Neural cell (in vitro differentiated cells): Measurements from ENCODE around the gene TFDP1. TPM values are rescaled to one million over a fixed set of nuclear protein-coding genes. Genes with fewer than 3 reads are reported as not detected.

ENCODE experiments used
- H2AFZ ChIP-seq: fragments of 200-600, 300-800 bp; sonication (generic), shearing (Covaris generic); 2 replicates; pipeline ENCODE4 v1.6.0; 2014; ENCODE audit warnings: low read depth, mild to moderate bottlenecking, antibody characterized with exemption, low read length, moderate library complexity
- H3F3A ChIP-seq: fragments of 200-600 bp; shearing (Covaris generic); 2 replicates; pipeline ENCODE4 v1.6.1; 2016; ENCODE audit warnings: mild to moderate bottlenecking, moderate library complexity, mixed read lengths, antibody characterized with exemption, low read length; ENCODE audit not compliant: insufficient read depth, poor library complexity, severe bottlenecking
- H3K27ac ChIP-seq: fragments of 200-600, 300-800 bp; sonication (generic), shearing (Covaris generic); 2 replicates; pipeline ENCODE4 v1.5.1; 2014; ENCODE audit warnings: mild to moderate bottlenecking, low read length, moderate library complexity
- H3K27me3 ChIP-seq: fragments of 300-800, 200-600 bp; sonication (generic), shearing (Covaris generic); 2 replicates; pipeline ENCODE4 v1.6.0; 2014; ENCODE audit warnings: mild to moderate bottlenecking, low read depth, low read length, moderate library complexity; ENCODE audit not compliant: insufficient read depth
- H3K36me3 ChIP-seq: fragments of 300-800, 200-600 bp; sonication (generic), shearing (Covaris generic); 2 replicates; pipeline ENCODE4 v1.5.1; 2014; ENCODE audit warnings: mild to moderate bottlenecking, antibody characterized with exemption, low read length, moderate library complexity; ENCODE audit not compliant: insufficient read depth
- H3K4me2 ChIP-seq: fragments of 300-800, 200-600 bp; sonication (generic), shearing (Covaris generic); 2 replicates; pipeline ENCODE4 v1.6.0; 2014; ENCODE audit warnings: mild to moderate bottlenecking, low read length
- H3K4me3 ChIP-seq: fragments of 300-800, 200-600 bp; sonication (generic), shearing (Covaris generic); 2 replicates; pipeline ENCODE4 v1.5.1; 2014; ENCODE audit warnings: mild to moderate bottlenecking, low read length, moderate library complexity
- H3K79me2 ChIP-seq: fragments of 200-600 bp; shearing (Covaris generic); replicated peaks from 2 replicates; pipeline ENCODE4 v1.6.0; 2014; ENCODE audit warnings: mild to moderate bottlenecking, low read length, moderate library complexity; ENCODE audit not compliant: insufficient read depth
- H3K9ac ChIP-seq: fragments of 300-800, 200-600 bp; sonication (generic), shearing (Covaris generic); 2 replicates; pipeline ENCODE4 v1.6.1; 2016; ENCODE audit warnings: mild to moderate bottlenecking, low read length, mixed read lengths
- H3K9me2 ChIP-seq: fragments of 200-600 bp; shearing (Covaris generic); 2 replicates; pipeline ENCODE4 v1.6.1; 2016; ENCODE audit warnings: mild to moderate bottlenecking, low read length, mixed read lengths; ENCODE audit not compliant: insufficient read depth
- H3K9me3 ChIP-seq: fragments of 200-600, 300-800 bp; sonication (generic), shearing (Covaris generic); 2 replicates; pipeline ENCODE4 v1.6.1; 2016; ENCODE audit warnings: mild to moderate bottlenecking, mixed run types, low read length, moderate library complexity, mixed read lengths
- H4K20me1 ChIP-seq: fragments of 200-600 bp; shearing (Covaris generic); 2 replicates; pipeline ENCODE4 v1.6.1; 2016; ENCODE audit warnings: mild to moderate bottlenecking, mixed run types; ENCODE audit not compliant: insufficient read depth
- CTCF ChIP-seq: fragments of 450-650 bp; IDR thresholded peaks from 2 replicates; pipeline ENCODE4 v1.5.1; 2014; ENCODE audit warnings: antibody characterized with exemption, mild to moderate bottlenecking, moderate library complexity; ENCODE audit not compliant: poor library complexity, severe bottlenecking
- EP300 ChIP-seq: fragments of 450-650 bp; conservative IDR thresholded peaks from 2 replicates; pipeline ENCODE4 v1.6.1; 2014; ENCODE audit warnings: antibody characterized with exemption, mild to moderate bottlenecking, moderate library complexity; ENCODE audit not compliant: poor library complexity, severe bottlenecking
- EZH2 ChIP-seq: fragments of 200-600, 300-800 bp; shearing (Covaris generic), sonication (generic); IDR thresholded peaks from 2 replicates; pipeline ENCODE4 v1.6.1; 2014; ENCODE audit warnings: antibody characterized with exemption, low read length, borderline replicate concordance, mild to moderate bottlenecking; ENCODE audit not compliant: insufficient read depth, poor library complexity, severe bottlenecking
- MXI1 ChIP-seq: fragments of 450-650 bp; conservative IDR thresholded peaks from 2 replicates; pipeline ENCODE4 v1.6.1; 2014; ENCODE audit warnings: antibody characterized with exemption, mild to moderate bottlenecking; ENCODE audit not compliant: poor library complexity, severe bottlenecking
- POLR2AphosphoS5 ChIP-seq: IDR thresholded peaks from 2 replicates; pipeline ENCODE4 v1.6.1; 2012
- RAD21 ChIP-seq: fragments of 450-650 bp; conservative IDR thresholded peaks from 2 replicates; pipeline ENCODE4 v1.6.1; 2014; ENCODE audit warnings: antibody characterized with exemption, mild to moderate bottlenecking, moderate library complexity
- REST ChIP-seq: IDR thresholded peaks from 2 replicates; pipeline ENCODE4 v1.6.1; 2012; ENCODE audit warnings: borderline replicate concordance
- SMC3 ChIP-seq: fragments of 450-650 bp; conservative IDR thresholded peaks from 2 replicates; pipeline ENCODE4 v1.6.1; 2014; ENCODE audit warnings: antibody characterized with exemption, mild to moderate bottlenecking, moderate library complexity; ENCODE audit not compliant: poor library complexity
- TAF1 ChIP-seq: IDR thresholded peaks from 2 replicates; pipeline ENCODE4 v1.6.1; 2012; ENCODE audit warnings: low read depth
- polyA plus RNA-seq: library from polyadenylated mRNA; depleted of rRNA; stranded (reverse); fragments of >200 nt; gene quantifications from 2 replicates; pipeline ENCODE4 v1.2.3, GENCODE V29; 2014

The TFDP1 gene
- polyA plus RNA-seq, 1 donor from 2014 or later = 81.2 TPM

- Histone ChIP-seq H3K36me3 (no peaks in the 10 kb centered on the region), H2AFZ (no peak overlapping the region), H3K79me2 (no peaks in the 10 kb centered on the region), H3K4me2 (no peak overlapping the region), H4K20me1 (no peaks in the 10 kb centered on the region), H3K27me3 (no peaks in the 10 kb centered on the region), H3K9me2 (no peaks in the 10 kb centered on the region), H3K27ac (no peak overlapping the region), H3K4me3 (no peak overlapping the region), H3K9ac (no peak overlapping the region), H3F3A (no peaks in the 10 kb centered on the region), H3K9me3 (no peaks in the 10 kb centered on the region)
- no peak for TF ChIP-seq SMC3
- TF ChIP-seq RAD21 = no peak
- no peak for TF ChIP-seq CTCF
- no peak for TF ChIP-seq MXI1
- no peak for TF ChIP-seq TAF1
- no peak for TF ChIP-seq EZH2
- TF ChIP-seq REST = no peak
- no peak for TF ChIP-seq EP300
- TF ChIP-seq POLR2AphosphoS5 = no peak
Measured at GRCh38 chr13:113666329-113666670, 81.7 kb downstream of the TFDP1 start.

DNA sequence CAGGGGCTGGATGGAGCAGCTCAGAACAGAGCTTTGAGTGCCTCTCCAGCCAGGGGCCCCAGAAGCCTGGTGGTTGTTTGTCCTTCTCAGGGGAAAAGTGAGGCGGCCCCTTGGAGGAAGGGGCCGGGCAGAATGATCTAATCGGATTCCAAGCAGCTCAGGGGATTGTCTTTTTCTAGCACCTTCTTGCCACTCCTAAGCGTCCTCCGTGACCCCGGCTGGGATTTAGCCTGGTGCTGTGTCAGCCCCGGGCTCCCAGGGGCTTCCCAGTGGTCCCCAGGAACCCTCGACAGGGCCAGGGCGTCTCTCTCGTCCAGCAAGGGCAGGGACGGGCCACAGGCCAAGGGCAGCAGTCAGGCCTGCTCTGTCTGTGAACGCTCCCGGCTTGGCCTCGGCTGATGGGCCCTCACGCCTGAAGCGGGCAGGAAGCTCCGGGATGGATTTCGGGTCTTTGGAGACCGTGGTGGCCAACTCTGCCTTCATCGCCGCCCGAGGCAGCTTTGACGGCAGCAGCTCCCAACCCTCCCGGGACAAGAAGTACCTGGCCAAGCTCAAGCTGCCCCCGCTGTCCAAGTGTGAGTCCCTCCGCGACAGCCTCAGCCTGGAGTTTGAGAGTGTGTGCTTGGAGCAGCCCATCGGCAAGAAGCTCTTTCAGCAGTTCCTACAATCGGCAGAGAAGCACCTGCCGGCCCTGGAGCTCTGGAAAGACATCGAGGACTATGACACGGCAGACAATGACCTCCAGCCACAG is 82.6 kb downstream of the TFDP1 start, which contains the start of gene GRK1:
Gene GRK1 (plus strand): TSS at position 269 of the 751 bp plus-strand sequence. CDS start 168 bp downstream, at position 437.
- no peaks in the 10 kb centered on the region for H4K20me1 ChIP-seq
- no peaks in the 10 kb centered on the region for H3F3A ChIP-seq
- no peak within 1 kb of the TSS for H2AFZ ChIP-seq
- H3K4me3 ChIP-seq = no peak within 1 kb of the TSS
- H3K27me3 ChIP-seq = no peaks in the 10 kb centered on the region
- H3K9ac ChIP-seq = no peak within 1 kb of the TSS
- H3K9me2 ChIP-seq = no peaks in the 10 kb centered on the region
- no peak for TF ChIP-seq SMC3
- no peaks in the 10 kb centered on the region for H3K9me3 ChIP-seq
- H3K27ac ChIP-seq = no peak within 1 kb of the TSS
- no peak within 1 kb of the TSS for H3K4me2 ChIP-seq
- no peaks in the 10 kb centered on the region for H3K36me3 ChIP-seq
- no peaks in the 10 kb centered on the region for H3K79me2 ChIP-seq
